Endothelial cell (in vitro differentiated cells): Measurements from ENCODE around the gene GDF15. TPM values are rescaled to one million over a fixed set of nuclear protein-coding genes. Genes with fewer than 3 reads are reported as not detected.

Experiments
- DNase-seq: peaks from one replicate; pipeline ENCODE4 v3.0.0; 2021; ENCODE audit warnings: low spot score
- H3K27ac Mint-ChIP-seq: one replicate; pipeline ENCODE4 v1.8.0; 2021; ENCODE audit warnings: mixed read lengths, inconsistent platforms; ENCODE audit not compliant: unreplicated experiment
- H3K27me3 Mint-ChIP-seq: one replicate; pipeline ENCODE4 v1.8.0; 2021; ENCODE audit warnings: mild to moderate bottlenecking, moderate library complexity, mixed read lengths, inconsistent platforms; ENCODE audit not compliant: unreplicated experiment
- H3K36me3 Mint-ChIP-seq: one replicate; pipeline ENCODE4 v1.8.0; 2021; ENCODE audit warnings: mild to moderate bottlenecking, low read depth, mixed read lengths, inconsistent platforms; ENCODE audit not compliant: unreplicated experiment
- H3K4me1 Mint-ChIP-seq: one replicate; pipeline ENCODE4 v1.8.0; 2021; ENCODE audit warnings: mild to moderate bottlenecking, mixed read lengths, inconsistent platforms; ENCODE audit not compliant: unreplicated experiment
- H3K4me3 Mint-ChIP-seq: one replicate; pipeline ENCODE4 v1.8.0; 2021; ENCODE audit warnings: mild to moderate bottlenecking, mixed read lengths, inconsistent platforms; ENCODE audit not compliant: unreplicated experiment
- H3K9me3 Mint-ChIP-seq: one replicate; pipeline ENCODE4 v1.8.0; 2021; ENCODE audit warnings: mixed read lengths, inconsistent platforms; ENCODE audit not compliant: unreplicated experiment
- total RNA-seq: library from RNA; stranded (reverse); fragmentation: NEBNext Ultra II Directional; extraction: Animal tissue kit (Norgen Biotek cat#: 25700); gene quantifications from one replicate; pipeline ENCODE4 v1.2.1, GENCODE V29; 2021; ENCODE audit not compliant: unreplicated experiment
- TF ChIP-seq, protein P1 (sequence below): fragments of 200-600 bp; sonication (generic); IDR thresholded peaks from one replicate; pipeline ENCODE4 v1.5.0; 2021; ENCODE audit warnings: antibody characterized with exemption; ENCODE audit not compliant: unreplicated experiment

Gene GDF15
- total RNA-seq, 1 donor from 2014 or later: 1.3 TPM

DNA sequence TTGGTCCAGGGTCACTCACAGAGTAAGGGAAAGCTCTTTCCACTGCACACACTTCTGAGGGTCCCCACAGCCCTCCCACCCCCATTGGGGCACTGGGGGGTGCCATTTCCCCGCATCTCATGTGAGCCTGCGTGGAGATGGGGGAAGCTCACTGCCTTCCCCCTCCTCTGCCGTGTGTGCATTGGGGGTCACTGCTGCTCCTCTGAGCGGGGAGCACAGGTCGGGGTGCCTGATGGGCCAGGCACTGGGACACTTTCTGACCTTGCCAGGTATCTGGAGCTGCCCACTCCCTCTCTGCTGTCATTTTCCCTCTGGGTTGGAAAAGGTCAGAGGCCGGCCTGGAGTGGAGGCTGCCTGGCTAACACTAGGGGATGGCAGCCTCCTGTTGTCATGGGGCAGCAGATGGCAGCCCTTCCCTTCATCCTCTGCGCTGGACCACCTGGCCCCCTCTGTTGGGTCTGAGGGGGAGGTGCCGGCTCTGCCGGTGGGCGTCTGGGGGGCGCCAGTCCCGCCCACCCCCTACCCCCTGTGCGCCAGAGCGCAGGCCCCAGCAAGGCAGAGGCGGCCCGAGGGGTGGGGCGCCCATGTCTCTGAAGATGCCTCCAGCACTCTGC lies 42.3 kb downstream of the GDF15 start:
- Mint-ChIP-seq H3K4me1 (peaks cover 4% of the 10 kb centered on the region), H3K27ac (no peak overlapping the region), H3K27me3 (peaks cover 9% of the 10 kb centered on the region), H3K36me3 (no peaks in the 10 kb centered on the region), H3K4me3 (no peak overlapping the region), H3K9me3 (no peaks in the 10 kb centered on the region)
- TF ChIP-seq, protein P1, sequence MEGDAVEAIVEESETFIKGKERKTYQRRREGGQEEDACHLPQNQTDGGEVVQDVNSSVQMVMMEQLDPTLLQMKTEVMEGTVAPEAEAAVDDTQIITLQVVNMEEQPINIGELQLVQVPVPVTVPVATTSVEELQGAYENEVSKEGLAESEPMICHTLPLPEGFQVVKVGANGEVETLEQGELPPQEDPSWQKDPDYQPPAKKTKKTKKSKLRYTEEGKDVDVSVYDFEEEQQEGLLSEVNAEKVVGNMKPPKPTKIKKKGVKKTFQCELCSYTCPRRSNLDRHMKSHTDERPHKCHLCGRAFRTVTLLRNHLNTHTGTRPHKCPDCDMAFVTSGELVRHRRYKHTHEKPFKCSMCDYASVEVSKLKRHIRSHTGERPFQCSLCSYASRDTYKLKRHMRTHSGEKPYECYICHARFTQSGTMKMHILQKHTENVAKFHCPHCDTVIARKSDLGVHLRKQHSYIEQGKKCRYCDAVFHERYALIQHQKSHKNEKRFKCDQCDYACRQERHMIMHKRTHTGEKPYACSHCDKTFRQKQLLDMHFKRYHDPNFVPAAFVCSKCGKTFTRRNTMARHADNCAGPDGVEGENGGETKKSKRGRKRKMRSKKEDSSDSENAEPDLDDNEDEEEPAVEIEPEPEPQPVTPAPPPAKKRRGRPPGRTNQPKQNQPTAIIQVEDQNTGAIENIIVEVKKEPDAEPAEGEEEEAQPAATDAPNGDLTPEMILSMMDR: peak; percentile 12
- DNase-seq: no peak

DNA sequence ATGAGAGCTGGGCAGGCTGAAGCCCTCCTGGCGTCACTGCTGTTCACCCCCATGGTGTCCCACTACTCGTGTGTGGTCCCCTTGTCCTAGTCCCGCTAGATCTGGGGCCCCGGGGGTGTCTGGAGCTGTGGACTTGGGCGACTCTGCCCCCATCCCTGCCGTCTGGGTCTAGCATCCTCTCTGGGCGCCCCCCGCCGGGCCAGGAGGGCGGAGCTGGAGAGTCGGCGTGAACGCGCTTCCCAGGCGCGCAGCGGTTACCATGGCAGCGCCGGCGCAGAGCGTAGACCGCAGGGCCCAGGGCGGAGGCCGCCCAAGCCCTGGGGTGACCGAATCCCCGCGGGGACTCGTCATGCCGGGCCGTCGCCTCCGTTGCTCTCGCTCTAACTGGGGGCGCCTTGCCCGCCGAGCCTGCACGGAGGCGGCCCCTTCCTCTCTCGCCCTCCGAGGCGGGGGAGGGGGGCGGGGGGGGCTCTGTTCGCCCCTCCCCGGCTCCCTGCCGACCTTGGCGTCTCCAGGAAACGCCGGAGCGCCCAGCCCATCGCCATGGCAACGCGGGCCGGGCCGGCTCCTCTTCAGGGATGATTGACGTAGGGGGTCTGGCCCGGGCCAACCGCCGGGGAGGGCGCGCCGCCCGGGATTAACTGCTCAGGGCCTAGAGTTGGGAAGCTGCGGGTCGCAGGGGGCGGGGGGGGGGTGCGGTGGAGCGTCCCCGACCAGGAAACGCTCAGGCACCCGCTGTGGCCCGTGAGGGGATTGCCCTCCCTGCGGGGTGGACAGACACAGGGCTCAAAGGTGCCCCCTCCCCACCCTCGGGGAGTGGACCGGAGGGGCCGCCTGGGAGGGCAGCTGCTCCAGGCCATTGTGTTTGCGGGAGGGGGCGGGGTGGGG lies 43.1 kb downstream of the GDF15 start:
- H3K27ac Mint-ChIP-seq: no peak overlapping the region
- DNase-seq: peak; percentile 83
- H3K27me3 Mint-ChIP-seq: peaks cover 7% of the 10 kb centered on the region
- H3K9me3 Mint-ChIP-seq: no peaks in the 10 kb centered on the region
- TF ChIP-seq, protein P1: no peak
- no peaks in the 10 kb centered on the region for H3K36me3 Mint-ChIP-seq
- H3K4me3 Mint-ChIP-seq: no peak overlapping the region
- peaks cover 2% of the 10 kb centered on the region for H3K4me1 Mint-ChIP-seq

DNA sequence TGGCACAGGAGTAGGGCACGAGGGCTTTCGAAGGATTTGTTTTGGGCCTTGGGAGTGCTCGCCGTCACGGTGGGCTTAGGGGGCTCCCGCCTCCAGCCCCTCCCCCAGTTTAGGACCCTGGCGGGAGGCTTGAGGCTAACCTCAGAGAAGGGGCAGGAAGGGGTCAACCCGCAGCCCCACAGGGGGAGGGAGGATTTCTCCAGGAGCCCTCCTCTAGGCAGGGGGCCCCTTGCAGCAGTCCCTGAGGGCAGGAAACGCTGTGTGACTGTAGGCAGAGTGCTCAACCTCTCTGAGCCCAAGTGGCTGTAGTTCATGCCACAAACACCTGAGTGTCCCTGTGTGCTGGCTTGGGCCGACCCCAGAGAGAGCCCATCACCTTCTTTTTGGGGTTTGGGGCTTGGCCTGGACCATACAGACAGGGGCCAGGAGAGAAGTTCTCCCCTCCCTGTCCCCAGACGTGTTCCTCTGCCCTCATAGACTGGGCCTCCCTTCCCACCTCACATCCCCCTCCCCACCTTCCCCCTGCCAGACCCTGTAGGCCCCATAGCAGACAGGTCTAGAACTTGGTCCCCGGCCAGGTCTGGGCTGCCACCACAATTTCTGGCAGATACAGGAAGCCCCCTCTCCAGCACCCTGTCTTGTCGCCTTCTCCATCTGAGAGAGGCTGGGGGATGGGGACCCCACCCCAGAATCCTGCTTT lies 43.9 kb downstream of the GDF15 start:
- Mint-ChIP-seq H3K27ac (no peak overlapping the region), H3K27me3 (peaks cover 15% of the 10 kb centered on the region), H3K4me3 (no peak overlapping the region), H3K9me3 (no peaks in the 10 kb centered on the region), H3K36me3 (no peaks in the 10 kb centered on the region), H3K4me1 (no peaks in the 10 kb centered on the region)
- TF ChIP-seq, protein P1: no peak
- DNase-seq: no peak

DNA sequence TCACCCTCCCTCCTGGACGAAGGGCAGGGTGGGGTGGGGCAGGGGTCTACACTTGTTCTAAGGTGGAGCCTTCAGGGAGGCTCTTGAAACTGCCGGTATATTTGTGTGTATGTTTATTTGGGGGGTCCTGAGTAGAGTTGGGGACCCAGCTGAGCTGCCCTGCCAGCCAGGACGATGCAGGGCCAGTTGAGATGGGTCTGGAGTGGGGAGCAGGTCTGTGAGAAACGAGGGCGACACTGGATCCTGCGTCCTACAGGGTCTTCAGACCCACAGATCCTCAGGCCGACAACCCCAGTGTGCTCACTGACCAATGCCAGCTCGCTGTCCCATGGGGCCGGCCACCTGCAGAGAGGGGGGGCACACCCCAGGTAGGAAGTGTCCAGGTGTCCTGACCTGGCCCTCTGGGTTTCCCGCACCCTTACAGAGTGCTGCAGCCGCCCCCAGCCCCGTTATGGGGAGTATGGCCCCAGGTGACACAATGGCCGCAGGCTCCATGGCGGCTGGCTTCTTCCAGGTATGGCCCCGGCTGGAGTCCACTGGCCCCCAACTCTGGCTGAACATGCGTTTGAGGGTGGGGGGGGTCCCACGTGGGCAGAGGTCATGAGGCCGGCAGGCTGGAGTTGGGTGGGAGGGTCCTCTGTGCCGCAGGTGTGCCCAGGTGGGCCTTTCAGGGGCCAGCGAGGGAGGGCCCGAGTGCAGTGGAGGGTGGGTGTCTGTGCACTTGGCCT lies 44.6 kb downstream of the GDF15 start:
- peaks cover 15% of the 10 kb centered on the region for H3K27me3 Mint-ChIP-seq
- no peak overlapping the region for H3K4me3 Mint-ChIP-seq
- no peaks in the 10 kb centered on the region for H3K36me3 Mint-ChIP-seq
- H3K9me3 Mint-ChIP-seq: no peaks in the 10 kb centered on the region
- peak overlapping the region; percentile 81 for H3K27ac Mint-ChIP-seq
- TF ChIP-seq, protein P1: no peak
- H3K4me1 Mint-ChIP-seq: no peaks in the 10 kb centered on the region
- DNase-seq: no peak
